H9 (cell line): Measurements from ENCODE around the gene HMBS. TPM values are rescaled to one million over a fixed set of nuclear protein-coding genes. Genes with fewer than 3 reads are reported as not detected.

Experiments
- DNase-seq: peaks from one replicate; pipeline ENCODE4 v3.0.0-alpha.2; 2017
- H2AFZ ChIP-seq: one replicate; pipeline ENCODE4 v1.6.1; 2013; ENCODE audit warnings: mild to moderate bottlenecking, low read length, control low read depth, moderate library complexity
- H2AK5ac ChIP-seq: 2 replicates; pipeline ENCODE4 v1.6.1; 2013; ENCODE audit warnings: low read length, control low read depth, mixed read lengths; ENCODE audit not compliant: insufficient read length
- H2BK120ac ChIP-seq: one replicate; pipeline ENCODE4 v1.6.1; 2013; ENCODE audit warnings: low read depth, mild to moderate bottlenecking, low read length, control low read depth, inconsistent platforms; ENCODE audit not compliant: poor library complexity, severe bottlenecking
- H2BK12ac ChIP-seq: 2 replicates; pipeline ENCODE4 v1.6.1; 2013; ENCODE audit warnings: low read length, control low read depth, mixed read lengths, low read depth; ENCODE audit not compliant: insufficient read length
- H2BK15ac ChIP-seq: 2 replicates; pipeline ENCODE4 v1.6.1; 2013; ENCODE audit warnings: low read depth, low read length, control low read depth
- H2BK20ac ChIP-seq: one replicate; pipeline ENCODE4 v1.6.1; 2013; ENCODE audit warnings: low read depth, mild to moderate bottlenecking, low read length, control low read depth, inconsistent platforms; ENCODE audit not compliant: poor library complexity, severe bottlenecking
- H2BK5ac ChIP-seq: 2 replicates; pipeline ENCODE4 v1.6.1; 2013; ENCODE audit warnings: low read length, control low read depth, mixed read lengths; ENCODE audit not compliant: insufficient read length
- H3K14ac ChIP-seq: 2 replicates; pipeline ENCODE4 v1.6.1; 2013; ENCODE audit warnings: low read length, control low read depth; ENCODE audit not compliant: insufficient read depth
- H3K18ac ChIP-seq: 2 replicates; pipeline ENCODE4 v1.6.1; 2013; ENCODE audit warnings: low read depth, mild to moderate bottlenecking, mixed read lengths, low read length, control low read depth; ENCODE audit not compliant: insufficient read length
- H3K23ac ChIP-seq: 2 replicates; pipeline ENCODE4 v1.6.1; 2013; ENCODE audit warnings: low read length, control low read depth, mixed read lengths, low read depth; ENCODE audit not compliant: insufficient read length
- H3K23me2 ChIP-seq: 2 replicates; pipeline ENCODE4 v1.6.1; 2013; ENCODE audit warnings: low read depth, mild to moderate bottlenecking, mixed read lengths, low read length, control low read depth; ENCODE audit not compliant: insufficient read length, poor library complexity, severe bottlenecking
- H3K27ac ChIP-seq: 2 replicates; pipeline ENCODE4 v1.5.1; 2013; ENCODE audit warnings: low read length, control low read depth, mixed read lengths, low read depth; ENCODE audit not compliant: insufficient read length
- H3K27me3 ChIP-seq: 2 replicates; pipeline ENCODE4 v1.6.1; 2013; ENCODE audit warnings: low read length, control low read depth, inconsistent platforms; ENCODE audit not compliant: insufficient read depth
- H3K4ac ChIP-seq: 2 replicates; pipeline ENCODE4 v1.6.1; 2013; ENCODE audit warnings: low read depth, mild to moderate bottlenecking, control low read depth, inconsistent platforms, low read length, moderate library complexity
- H3K4me1 ChIP-seq: 2 replicates; pipeline ENCODE4 v1.6.1; 2013; ENCODE audit warnings: low read length, control low read depth, inconsistent platforms; ENCODE audit not compliant: insufficient read depth
- H3K4me2 ChIP-seq: 2 replicates; pipeline ENCODE4 v1.6.1; 2013; ENCODE audit warnings: low read length, control low read depth, mixed read lengths; ENCODE audit not compliant: insufficient read length, insufficient read depth
- H3K56ac ChIP-seq: 2 replicates; pipeline ENCODE4 v1.6.1; 2013; ENCODE audit warnings: low read depth, mild to moderate bottlenecking, mixed read lengths, low read length, control low read depth; ENCODE audit not compliant: insufficient read length
- H3K79me1 ChIP-seq: 2 replicates; pipeline ENCODE4 v1.6.1; 2013; ENCODE audit warnings: low read depth, mild to moderate bottlenecking, moderate library complexity, low read length, control low read depth, inconsistent platforms; ENCODE audit not compliant: insufficient read depth, poor library complexity, severe bottlenecking
- H3K79me2 ChIP-seq: 2 replicates; pipeline ENCODE4 v1.6.1; 2013; ENCODE audit warnings: low read length, control low read depth, inconsistent platforms; ENCODE audit not compliant: insufficient read depth
- H3K9ac ChIP-seq: 2 replicates; pipeline ENCODE4 v1.6.1; 2013; ENCODE audit warnings: low read length, control low read depth, mixed read lengths; ENCODE audit not compliant: insufficient read length; ENCODE audit errors: extremely low read depth
- H3K9me3 ChIP-seq: one replicate; pipeline ENCODE4 v1.6.1; 2013; ENCODE audit warnings: low read depth, low read length, inconsistent platforms; ENCODE audit not compliant: control insufficient read depth
- H3T11ph ChIP-seq: one replicate; pipeline ENCODE4 v1.6.1; 2013; ENCODE audit warnings: mild to moderate bottlenecking, low read length, control low read depth, inconsistent platforms
- H4K20me1 ChIP-seq: one replicate; pipeline ENCODE4 v1.6.1; 2013; ENCODE audit not compliant: control insufficient read depth, insufficient read length, insufficient read depth
- H4K5ac ChIP-seq: 2 replicates; pipeline ENCODE4 v1.6.1; 2013; ENCODE audit warnings: low read depth, mild to moderate bottlenecking, mixed read lengths, low read length, control low read depth; ENCODE audit not compliant: insufficient read length
- H4K8ac ChIP-seq: replicated peaks from 2 replicates; pipeline ENCODE4 v1.6.1; 2013; ENCODE audit warnings: low read length, control low read depth, mixed read lengths, low read depth; ENCODE audit not compliant: insufficient read length
- H4K91ac ChIP-seq: 2 replicates; pipeline ENCODE4 v1.6.1; 2013; ENCODE audit warnings: low read depth, mild to moderate bottlenecking, moderate library complexity, mixed read lengths, low read length, control low read depth; ENCODE audit not compliant: insufficient read length
- H3K27ac Mint-ChIP-seq, 3 experiments: 2 replicates in 2 of 3; 3 replicates in 1 of 3; pipeline ENCODE4 v1.8.0; 2020 to 2021; ENCODE audit warnings: mixed read lengths in 3 of 3, mild to moderate bottlenecking in 1 of 3, moderate library complexity in 1 of 3
- H3K27me3 Mint-ChIP-seq: 2 replicates; pipeline ENCODE4 v1.8.0; 2021; ENCODE audit warnings: low read depth, mild to moderate bottlenecking, moderate library complexity, mixed read lengths
- H3K36me3 Mint-ChIP-seq, 3 experiments: 2 replicates in 2 of 3; 3 replicates in 1 of 3; pipeline ENCODE4 v1.8.0; 2020 to 2021; ENCODE audit warnings: low read depth in 3 of 3, mixed read lengths in 3 of 3; ENCODE audit not compliant: insufficient read depth in 1 of 3
- H3K4me1 Mint-ChIP-seq, 2 experiments: 2 replicates each; pipeline ENCODE4 v1.8.0; 2020; ENCODE audit warnings: mixed read lengths in 2 of 2
- H3K4me3 Mint-ChIP-seq, 2 experiments: 2 replicates in 1 of 2; 3 replicates in 1 of 2; pipeline ENCODE4 v1.8.0; 2020 to 2021; ENCODE audit warnings: mild to moderate bottlenecking in 2 of 2, mixed read lengths in 2 of 2, moderate library complexity in 1 of 2
- H3K9me3 Mint-ChIP-seq, 2 experiments: 2 replicates in 1 of 2; 3 replicates in 1 of 2; pipeline ENCODE4 v1.8.0; 2020; ENCODE audit warnings: mild to moderate bottlenecking in 2 of 2, mixed read lengths in 2 of 2, moderate library complexity in 1 of 2
- CTCF ChIP-seq: fragments of 200-600 bp; sonication (generic); conservative IDR thresholded peaks from 3 replicates; pipeline ENCODE4 v1.8.0; 2021; ENCODE audit warnings: antibody characterized with exemption, mild to moderate bottlenecking
- WGBS: extraction: QIAGEN DNeasy Blood & Tissue Kit; methylation state at CpG from one replicate; pipeline ENCODE4 v1.1.7; 2013; ENCODE audit warnings: missing lambda C conversion rate, low lambda C conversion rate, mixed read lengths; ENCODE audit not compliant: insufficient read length; ENCODE audit errors: extremely low coverage; 5-methylcytosine and 5-hydroxymethylcytosine counted together
- total RNA-seq: library from RNA; stranded (reverse); gene quantifications from 2 replicates; pipeline ENCODE4 v1.2.1, GENCODE V29; 2021

Gene HMBS
- total RNA-seq, 1 experiment from 2014 or later = 57.7 TPM

- H3K9me3 ChIP-seq = no peaks in the 10 kb centered on the region
- no peak overlapping the region for H2AK5ac ChIP-seq
- H3K4ac ChIP-seq = no peak overlapping the region
- H2BK5ac ChIP-seq = no peak overlapping the region
- peaks cover 13% of the 10 kb centered on the region for H3K79me1 ChIP-seq
- no peaks in the 10 kb centered on the region; the same call in 1 of the 2 replicates for H3K4me1 ChIP-seq
- H3K9ac ChIP-seq = peak overlapping the region; percentile 86
- WGBS = no CpG with 5 or more reads among the region's 6 CpGs
- Mint-ChIP-seq H3K4me3 (peak overlapping the region; percentile 95 to 99), H3K27ac (peak overlapping the region; percentile 54 to 93 (median 82); a peak in 6 of 7 replicates), H3K36me3 (peaks cover 55 to 57% (median 56%) of the 10 kb centered on the region in 3 experiments), H3K27me3 (no peaks in the 10 kb centered on the region), H3K4me1 (peaks cover 13 to 22% of the 10 kb centered on the region in 2 experiments), H3K9me3 (peaks cover 0 to 2% of the 10 kb centered on the region in 2 experiments; a peak in 3 of 5 replicates)
- H2BK20ac ChIP-seq = no peak overlapping the region
- H3K27me3 ChIP-seq = 0 out of 2 replicates have a peak, but pooled peaks cover 3% of the 10 kb centered on the region
- H3T11ph ChIP-seq = no peak overlapping the region
- peaks cover 10% of the 10 kb centered on the region for H3K79me2 ChIP-seq
- no peak overlapping the region for H3K18ac ChIP-seq
- H2BK120ac ChIP-seq = no peak overlapping the region
- H3K56ac ChIP-seq = no peak overlapping the region
- no peak overlapping the region for H3K23ac ChIP-seq
- no peak overlapping the region for H2BK12ac ChIP-seq
- H4K5ac ChIP-seq = no peak overlapping the region
- no peak for DNase-seq
- H3K23me2 ChIP-seq = peaks cover 6% of the 10 kb centered on the region
- H2AFZ ChIP-seq = no peak overlapping the region
- H4K8ac ChIP-seq = no peak overlapping the region
- no peaks in the 10 kb centered on the region for H4K20me1 ChIP-seq
- no peak overlapping the region for H3K14ac ChIP-seq
- peak overlapping the region; percentile 74 for H3K4me2 ChIP-seq
- no peak for TF ChIP-seq CTCF
- no peak overlapping the region for H2BK15ac ChIP-seq
- no peak overlapping the region for H4K91ac ChIP-seq
- no peak overlapping the region for H3K27ac ChIP-seq
Observed at GRCh38 chr11:119055901-119056300, 28.8 kb upstream of the HMBS start.
